CD4-positive, alpha-beta T cell treated with Interleukin-2 at 100 ng/mL for 4 hours (primary cell): ENCODE measurements around the gene NTNG1.
"Not testable (repeated sequence)": the region's sequence is repeated elsewhere in the genome, so short reads cannot be mapped to it uniquely, and the experiment has no call there.

Experiments used
- DNase-seq: peaks from one replicate; pipeline ENCODE4 v3.0.0-alpha.2; 2020; ENCODE audit warnings: low spot score

Gene NTNG1

DNA sequence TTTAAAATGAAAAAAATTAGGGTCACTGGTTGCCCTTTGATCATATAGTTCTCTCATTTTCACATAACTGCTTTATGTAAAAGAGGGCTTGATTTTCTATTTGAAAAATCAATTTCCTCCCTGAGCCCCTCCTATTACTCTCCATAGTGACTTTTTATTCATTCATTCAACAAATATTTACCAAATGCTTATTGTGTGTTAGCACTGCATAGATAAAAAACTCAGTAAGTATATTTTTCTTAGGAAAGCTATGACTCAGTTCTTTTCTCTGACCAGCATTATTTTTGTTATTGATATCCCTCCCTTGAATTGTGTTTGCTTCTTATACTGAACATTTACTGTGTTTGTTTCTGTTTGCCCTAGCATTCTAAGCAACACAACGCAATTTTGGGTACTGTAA lies 59.8 kb downstream of the NTNG1 start:
- DNase-seq = no peak

DNA sequence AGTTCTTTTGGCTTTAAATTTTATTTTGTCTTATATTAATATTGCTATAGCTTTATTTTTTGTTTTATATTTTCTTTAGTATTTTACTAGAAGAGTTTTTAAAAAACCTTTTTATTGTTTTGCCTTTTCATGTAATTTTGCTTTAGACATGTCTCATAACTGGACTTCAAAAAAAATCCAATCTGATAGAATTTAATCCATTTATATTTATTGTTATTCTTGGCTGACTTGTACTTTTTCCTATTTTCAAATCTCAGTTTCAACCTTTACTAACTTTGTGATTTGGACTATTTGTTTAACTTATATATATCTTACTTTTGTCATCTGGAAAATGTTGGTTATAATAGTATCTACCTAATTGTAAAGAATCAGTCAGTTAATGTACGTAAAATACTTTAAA lies 61.2 kb downstream of the NTNG1 start:
- no peak for DNase-seq

DNA sequence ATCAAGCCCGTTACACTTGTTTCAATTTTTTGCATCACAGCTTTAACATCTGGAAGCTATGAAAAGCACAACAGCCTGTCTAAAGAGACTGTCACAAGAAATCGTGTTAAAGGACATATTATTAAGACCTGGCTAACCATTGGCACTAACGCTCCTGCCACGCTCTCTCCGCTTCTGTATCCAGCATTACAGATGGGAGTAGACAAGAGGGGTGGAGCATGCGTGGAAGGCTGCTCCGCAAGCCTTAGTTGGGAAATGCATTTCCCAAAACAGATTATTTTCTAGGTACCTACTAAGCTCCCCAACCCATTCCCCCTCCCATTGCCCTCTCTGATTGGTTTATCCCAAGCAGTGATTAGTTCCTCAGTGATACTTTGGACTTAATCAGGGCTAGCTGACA lies 72.4 kb downstream of the NTNG1 start:
- DNase-seq = no peak

DNA sequence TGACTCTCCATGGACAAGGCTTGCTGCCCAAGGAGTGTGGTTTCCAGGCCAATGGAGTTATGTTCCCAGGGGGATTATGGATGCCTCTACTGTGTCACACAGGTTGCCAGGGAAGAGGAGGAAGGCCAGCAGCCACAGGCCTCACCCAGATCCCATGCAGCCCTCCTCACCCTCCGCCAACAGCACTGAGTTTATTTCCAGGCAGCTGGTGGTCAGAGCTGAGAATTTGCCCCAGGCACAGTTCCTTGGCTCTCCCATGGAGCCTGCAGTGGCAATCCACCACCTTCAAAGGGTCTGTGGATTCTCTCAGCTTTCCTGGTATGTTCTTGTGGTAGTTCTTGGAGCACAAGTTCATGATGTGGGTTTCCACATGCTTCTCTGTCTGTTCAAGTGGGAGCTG lies 79.2 kb downstream of the NTNG1 start:
- no peak for DNase-seq

DNA sequence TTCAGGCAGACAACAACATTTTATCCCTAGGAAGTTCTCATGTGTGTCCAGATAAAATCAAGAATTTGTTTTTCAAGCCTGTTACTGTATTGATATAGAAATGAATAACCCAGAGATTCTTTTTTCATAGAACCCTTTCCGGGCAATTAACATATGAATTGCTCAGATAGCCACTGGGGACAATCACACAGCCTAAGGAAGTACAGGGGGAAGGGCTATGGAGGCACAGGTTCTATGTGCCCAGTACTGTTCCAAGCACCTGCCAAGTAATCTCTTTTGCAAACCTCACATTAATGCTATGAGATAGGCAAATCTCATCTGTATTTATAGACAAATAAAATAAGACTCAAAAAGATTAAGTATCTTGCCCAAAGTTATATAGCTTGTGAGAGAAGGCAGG lies 84.9 kb downstream of the NTNG1 start:
- no peak for DNase-seq

DNA sequence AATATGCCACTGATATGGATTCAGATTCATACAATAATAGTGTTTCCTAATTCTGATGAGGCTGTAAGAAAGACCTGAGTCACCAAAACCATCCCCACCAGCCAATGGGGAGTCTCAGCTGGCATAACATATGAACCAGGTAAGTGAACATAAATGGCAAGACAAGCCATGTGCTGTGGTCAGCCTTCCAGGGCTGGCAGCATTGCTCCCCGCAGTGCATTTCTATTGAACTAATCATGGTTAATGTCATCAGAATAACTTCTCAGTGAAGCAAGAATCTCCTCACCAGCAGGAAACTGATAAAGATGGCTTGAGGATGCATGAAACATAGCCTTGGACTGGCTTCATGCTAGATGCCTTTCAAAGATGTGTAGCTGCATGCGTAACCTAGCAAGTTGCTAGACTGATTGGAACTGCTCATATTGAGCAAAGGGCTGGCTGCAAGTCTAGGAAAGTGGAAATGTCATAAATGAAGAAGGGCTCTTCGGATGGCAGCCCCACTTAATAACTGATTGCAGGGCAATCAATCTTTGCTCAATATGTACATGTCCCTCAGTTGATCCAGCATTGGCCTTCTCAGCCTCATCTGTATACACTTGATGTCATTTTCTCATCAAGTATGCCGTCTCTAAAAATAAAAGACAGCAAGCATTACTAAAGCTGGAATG lies 88.0 kb downstream of the NTNG1 start:
- no peak for DNase-seq

DNA sequence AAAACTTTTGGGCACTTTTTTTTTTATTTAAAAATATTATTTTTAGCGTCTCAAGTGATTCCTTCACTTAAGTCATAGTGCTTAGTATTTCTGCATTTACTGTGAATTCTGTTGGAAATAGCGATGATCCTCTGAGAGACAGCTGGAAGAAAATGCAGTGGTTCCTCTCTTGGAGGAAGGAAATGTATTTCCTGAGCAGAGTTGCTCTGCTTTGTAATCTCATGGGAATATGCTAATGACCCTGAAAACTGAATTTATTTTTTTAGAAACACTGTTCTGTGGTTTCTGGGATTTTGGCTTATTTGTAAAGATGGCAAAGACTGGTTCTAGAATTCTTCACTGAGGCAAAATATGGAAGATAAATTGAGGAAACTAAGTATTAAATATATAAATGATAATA lies 88.9 kb downstream of the NTNG1 start:
- DNase-seq = no peak

DNA sequence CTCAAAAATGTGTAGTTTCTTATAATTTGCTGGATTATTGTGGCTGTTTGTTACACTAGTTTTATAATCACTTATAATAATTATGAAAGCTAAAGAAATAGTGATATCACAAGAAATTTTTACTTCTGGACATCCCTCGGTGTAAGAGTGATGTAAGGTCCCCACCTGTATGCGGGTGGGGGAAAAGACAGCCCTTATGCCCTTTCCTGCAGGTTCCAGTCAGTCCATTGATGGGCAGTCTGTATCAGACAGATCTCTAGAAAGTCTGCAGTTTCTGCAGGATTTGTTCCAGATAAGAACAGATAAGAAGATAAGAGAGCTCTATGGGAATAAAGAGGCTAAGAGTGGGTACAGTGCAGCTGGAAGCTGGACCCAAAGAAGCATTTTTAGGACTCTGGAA lies 89.3 kb downstream of the NTNG1 start:
- DNase-seq = no peak

DNA sequence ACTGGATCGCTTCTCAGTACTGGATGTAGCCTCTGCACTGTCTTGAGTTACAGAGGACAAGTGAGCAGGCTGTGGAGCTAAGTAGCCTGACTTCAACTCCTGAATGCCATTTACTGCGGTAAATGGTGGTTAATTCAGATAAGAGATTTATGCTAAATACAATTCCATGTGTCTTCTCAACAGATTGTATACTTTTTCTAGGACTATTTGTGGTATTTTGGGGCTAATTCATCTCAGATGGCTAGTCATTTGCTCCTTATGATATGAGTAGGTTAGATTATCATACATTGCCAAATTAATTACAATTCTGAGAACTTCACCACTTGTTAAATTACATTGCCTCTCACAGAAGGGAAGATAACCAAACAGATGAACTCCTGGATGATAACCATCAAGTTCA lies 90.5 kb downstream of the NTNG1 start:
- no peak for DNase-seq

DNA sequence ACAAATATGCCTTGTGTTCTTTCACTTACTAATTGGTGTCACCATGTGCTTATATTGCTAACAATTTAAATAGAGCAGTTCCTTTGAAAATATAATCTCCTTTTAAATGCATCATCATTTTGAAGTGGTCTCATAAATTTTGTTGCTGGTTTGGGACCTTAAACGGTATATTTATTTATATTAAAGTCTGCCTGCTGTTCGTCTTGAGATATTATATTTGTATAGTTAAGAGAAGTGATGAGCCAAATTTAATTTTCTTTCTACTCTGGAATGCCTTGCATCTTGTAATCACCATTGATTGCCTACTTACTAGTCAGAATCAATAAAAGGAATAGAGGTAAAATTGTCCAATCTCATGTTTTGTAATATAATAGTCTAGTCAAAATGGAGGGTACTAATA lies 91.6 kb downstream of the NTNG1 start:
- no peak for DNase-seq

DNA sequence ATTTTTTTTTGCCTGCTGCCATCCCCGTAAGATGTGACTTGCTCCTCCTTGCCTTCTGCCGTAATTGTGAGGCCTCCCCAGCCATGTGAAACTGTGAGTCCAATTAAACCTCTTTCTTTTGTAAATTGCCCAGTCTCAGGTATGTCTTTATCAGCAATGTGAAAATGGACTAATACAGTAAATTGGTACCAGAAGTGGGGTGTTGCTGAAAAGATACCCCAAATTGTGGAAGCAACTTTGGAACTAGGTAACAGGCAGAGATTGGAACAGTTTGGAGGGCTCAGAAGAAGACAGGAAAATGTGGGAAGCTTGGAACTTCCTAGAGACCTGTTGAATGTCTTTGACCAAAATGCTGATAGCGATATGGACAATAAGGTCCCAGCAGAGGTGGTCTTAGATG lies 95.9 kb downstream of the NTNG1 start:
- not testable (repeated sequence) for DNase-seq

DNA sequence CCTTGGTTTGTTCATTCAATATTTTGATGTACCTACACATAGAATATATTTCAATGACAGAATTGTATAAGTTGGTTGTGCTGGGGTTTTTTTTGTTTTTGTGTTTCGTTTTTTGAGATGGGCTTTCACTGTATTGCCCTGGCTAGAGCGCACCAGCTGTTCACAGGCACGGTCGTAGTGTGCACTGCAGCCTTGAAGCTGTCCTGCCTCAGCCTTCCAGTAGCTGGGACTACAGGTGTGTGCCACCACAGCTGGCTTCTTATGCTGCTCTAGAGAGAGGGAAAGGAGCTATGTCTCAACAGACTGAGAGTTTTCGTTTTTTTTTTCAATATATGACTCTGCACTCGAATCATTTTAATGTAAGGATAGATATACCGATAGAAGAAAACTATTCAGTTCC lies 102.6 kb downstream of the NTNG1 start:
- DNase-seq = no peak

DNA sequence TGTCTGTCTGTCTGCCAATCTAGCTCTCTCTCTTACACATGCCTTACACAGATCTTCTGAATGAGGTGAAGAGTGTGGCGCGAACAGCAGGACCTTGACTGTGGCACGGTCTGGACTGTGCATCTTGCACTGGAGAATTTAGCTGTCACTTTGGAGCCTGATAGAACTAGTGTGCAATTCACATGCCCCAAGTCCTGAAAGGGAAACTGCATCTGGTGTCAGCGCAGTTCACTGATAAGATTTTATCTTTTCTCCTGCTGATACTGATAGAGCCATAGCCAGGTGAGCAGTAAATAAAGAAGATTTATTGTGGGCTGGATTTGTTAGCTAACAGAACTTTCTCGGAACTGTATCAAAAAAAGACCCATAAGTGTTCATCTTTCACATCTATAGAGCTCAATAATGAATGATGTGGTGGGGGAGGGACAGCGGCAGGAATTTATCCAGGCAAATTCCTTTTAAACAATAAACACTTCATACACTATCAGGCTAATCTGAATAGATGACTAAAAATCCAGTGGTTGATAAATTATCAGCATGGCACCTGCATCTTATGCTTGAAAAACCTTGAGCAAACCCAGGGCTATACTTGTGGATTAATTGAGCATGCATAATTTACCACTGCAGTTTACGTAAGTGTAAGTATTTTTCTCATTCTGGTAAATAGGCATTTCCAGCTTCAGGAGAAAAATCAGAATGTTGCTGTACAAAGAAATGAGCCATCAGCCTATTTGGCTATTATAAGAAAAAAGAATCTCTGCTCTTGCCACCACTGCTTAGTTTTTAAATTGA lies 104.1 kb downstream of the NTNG1 start:
- no peak for DNase-seq

DNA sequence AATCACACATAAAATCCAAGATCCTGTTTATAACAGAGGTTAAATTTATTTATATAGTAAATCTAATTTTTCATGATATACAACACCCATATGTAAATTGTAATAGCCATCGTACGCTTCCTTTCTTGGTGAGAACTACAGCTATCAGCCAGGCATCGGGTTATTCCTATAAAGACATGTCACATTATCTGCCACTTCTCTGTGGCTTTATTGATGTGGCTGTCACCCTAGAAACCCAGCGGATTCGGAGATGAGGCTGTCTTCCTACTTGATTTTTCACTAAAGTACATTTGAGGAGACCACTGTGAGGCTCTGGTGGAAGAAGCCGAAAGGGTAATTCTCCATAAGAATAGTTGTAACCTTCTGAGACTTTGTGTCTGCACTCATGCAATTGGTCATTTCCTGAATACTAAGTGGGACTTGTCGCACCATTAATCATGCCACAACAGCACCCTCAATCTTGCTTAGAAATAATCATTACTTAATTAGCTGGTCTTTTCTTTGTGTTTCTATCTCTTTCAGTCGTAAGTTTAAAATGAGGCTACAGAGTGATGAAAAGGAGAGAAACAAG lies 106.0 kb downstream of the NTNG1 start:
- no peak for DNase-seq

DNA sequence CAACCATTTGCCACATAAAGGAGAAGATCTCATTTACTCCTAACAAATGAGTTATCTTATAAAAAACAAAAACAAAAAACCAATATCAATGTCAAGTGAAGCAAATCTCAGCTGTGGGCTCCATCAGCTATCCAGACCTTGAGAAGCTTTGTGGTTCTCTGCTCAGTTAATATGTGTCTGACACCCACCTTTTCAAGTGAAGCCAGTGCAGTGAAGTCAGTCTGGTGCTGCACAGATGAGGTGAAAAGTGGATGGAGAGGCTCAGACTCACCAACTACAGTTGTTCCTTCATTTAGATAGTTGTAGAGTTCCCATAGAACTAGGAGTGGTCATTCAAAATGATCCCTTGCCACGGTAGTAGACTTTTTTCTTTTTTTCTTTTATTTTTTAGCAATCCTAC lies 106.8 kb downstream of the NTNG1 start:
- DNase-seq = no peak

DNA sequence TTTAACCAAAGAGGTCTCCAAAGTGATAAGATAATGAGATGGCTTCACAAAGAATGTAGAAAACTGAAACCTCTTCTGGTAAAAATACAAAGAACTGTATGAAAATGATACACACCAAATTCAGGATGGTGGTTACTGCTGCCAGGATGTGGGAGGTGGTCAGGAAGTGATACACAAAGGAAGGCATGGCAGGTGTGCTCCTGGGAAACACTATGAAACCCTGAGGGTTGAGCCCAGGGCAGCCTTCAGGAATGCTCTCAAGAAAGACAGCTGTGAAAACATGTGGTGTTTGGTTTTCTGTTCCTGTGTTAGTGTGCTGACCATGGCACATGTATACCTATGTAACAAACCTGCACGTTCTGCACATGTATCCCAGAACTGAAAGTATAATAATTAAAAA lies 109.3 kb downstream of the NTNG1 start:
- no peak for DNase-seq

DNA sequence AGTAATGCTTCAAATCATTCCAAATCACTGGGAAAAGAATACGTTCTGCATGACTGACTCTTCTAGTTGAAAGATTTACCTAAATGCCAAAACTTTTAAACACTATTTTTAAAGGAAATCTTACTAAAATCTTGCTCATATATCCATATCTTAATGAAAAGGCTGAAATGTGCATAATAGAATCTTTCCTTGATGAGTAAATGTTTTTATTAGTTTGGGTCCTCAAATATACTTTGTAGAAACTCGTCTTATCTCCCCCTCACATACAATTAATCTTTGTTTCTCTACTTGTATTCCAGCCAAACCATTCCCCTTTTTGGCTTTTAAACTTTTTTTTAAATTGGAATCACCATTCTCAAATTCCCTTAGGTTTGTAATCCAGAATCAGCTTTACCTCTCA lies 110.2 kb downstream of the NTNG1 start:
- DNase-seq = no peak

DNA sequence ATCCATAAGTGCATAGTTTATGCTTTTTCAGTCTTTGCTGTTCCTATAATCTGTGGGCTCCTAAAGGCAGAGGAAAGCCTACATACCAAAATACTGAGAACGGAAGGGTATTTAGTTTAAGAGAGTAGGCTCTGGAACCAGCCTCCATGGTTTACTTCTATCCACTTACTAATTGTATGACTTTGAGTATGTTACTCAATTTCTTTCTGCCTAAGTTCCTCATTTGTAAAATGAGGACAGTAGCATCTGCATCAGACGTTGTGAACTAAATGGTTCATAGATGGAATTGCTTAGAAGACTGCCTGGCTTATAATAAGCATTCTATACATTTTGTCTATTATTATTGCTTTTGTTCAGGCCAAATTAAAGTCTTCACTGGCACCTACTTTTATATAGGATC lies 111.0 kb downstream of the NTNG1 start:
- no peak for DNase-seq

DNA sequence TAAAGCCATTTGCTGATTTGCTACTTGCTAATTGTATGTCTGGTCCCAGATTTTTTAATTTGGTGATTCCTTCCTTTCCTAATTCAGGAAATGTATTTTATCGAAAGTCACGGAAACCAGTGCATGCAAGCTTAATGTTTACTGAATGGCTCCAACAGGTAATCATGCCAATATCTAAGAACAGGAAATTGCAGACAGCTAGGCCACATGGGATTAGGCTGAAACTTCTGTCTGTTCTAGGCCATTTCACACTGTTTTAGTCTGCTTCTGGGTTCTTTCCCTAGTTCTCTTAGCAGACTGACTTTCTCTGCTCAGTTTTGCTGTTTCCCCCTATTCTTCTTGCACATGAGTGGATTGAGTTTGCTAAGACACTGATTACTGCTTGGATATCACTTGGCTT lies 111.4 kb downstream of the NTNG1 start:
- DNase-seq = no peak

DNA sequence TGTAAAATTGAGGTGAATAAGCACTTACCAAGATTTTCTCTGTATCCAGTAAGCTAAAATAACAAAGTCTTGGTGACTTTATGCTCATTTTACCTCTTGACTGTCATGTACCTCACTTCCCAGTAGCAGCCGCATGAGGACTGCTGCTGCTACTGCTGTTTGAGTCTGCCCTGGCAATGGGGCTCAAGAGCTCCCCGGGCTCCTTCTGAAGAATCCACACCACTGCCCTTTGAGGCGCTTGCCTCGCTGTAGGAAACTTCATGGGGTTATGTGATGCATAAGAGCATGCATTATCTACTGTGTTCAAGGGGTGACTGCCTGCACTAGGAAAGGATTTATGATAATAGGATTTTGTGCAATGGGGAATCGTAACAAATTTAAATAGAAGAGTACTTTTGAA lies 113.5 kb downstream of the NTNG1 start:
- DNase-seq = no peak

DNA sequence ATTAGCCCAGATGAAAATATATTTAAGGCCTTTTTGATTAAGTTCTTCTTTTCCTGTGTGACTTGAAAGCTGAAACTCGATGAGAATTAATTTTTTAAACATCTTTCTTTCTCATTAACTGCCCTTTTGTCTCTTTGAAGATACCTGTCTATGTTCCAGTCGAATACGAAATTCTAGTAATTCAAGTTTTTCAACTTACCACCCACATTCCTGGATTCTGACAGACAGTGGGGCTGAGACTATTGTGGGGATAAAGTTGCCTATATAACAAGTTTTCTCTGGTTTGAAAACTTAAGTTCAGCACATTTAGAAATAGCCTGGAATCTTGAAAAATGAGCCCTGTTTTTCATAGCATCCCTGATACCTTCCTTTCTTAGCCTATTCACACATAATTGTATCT lies 114.6 kb downstream of the NTNG1 start:
- no peak for DNase-seq

DNA sequence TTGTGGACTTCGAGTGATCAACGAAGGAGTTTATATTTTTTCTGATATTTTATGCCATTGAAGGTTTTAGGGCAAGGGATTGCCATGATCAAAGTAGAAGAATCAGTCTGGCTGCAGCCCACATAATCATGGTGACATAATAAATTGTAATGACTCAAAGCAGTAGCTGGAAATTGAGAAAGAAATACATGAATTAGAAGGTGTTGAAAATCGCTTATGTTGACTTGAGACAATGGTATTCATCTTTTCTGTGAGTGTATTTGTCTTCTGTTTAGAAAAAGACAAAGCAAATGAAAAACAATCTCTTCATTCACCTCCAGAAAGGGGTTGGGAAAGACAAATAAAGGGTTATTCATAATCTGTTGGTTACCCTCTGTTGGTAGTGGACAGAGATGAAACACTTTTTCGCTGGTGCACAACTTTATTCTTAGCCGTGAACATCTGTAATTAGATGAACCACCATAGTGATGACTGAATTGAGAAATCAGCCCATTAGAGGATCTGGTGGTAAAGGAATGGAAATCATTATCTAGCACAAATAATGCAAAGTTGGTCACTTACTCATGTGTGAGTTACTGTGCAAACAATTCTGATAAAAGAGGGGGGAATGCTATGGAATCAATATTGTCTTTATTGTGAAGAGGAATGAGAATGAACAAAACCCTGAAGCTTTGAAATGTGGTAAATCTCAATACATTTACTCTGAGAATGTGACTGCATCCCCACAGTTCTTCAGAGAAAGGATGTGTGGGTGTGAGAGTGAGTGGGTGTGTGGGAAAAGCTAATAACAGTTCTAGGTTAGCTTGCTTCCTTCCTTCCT lies 121.8 kb downstream of the NTNG1 start:
- DNase-seq = no peak
